ENCODE results near the gene VAV3. TPM values are rescaled to one million over a fixed set of nuclear protein-coding genes. Genes with fewer than 3 reads are reported as not detected.

Gene VAV3
- total RNA-seq, 1 donor from 2014 or later: 2.9 TPM

GRCh38 chr1:107545056-107545577 is 419.9 kb downstream of the VAV3 start:
- Mint-ChIP-seq H3K9me3 (peaks cover 5% of the 10 kb centered on the region), H3K36me3 (ENCODE audit: low read depth) (no peaks in the 10 kb centered on the region)

GRCh38 chr1:107544285-107544684 is 420.7 kb downstream of the VAV3 start:
- no peak overlapping the region for H3K4me3 Mint-ChIP-seq
- H3K9me3 Mint-ChIP-seq: peaks cover 5% of the 10 kb centered on the region

More at GRCh38 chr1:107545056-107545577, 419.9 kb downstream of the VAV3 start:
- H3K27me3 Mint-ChIP-seq (ENCODE audit: low read depth): no peaks in the 10 kb centered on the region
- H3K4me1 Mint-ChIP-seq: no peaks in the 10 kb centered on the region
- no peak overlapping the region for H3K4me3 Mint-ChIP-seq
- no peak overlapping the region for H3K27ac Mint-ChIP-seq (ENCODE audit: unreplicated experiment)
- TF ChIP-seq CTCF (conservative IDR thresholded peaks at IDR 0.05): no peak
- no peak for DNase-seq (ENCODE audit: low read depth, low spot score)

GRCh38 chr1:107541412-107541811 is 423.6 kb downstream of the VAV3 start:
- Mint-ChIP-seq H3K27me3 (ENCODE audit: low read depth) (no peaks in the 10 kb centered on the region), H3K9me3 (peaks cover 5% of the 10 kb centered on the region), H3K36me3 (ENCODE audit: low read depth) (no peaks in the 10 kb centered on the region), H3K4me1 (no peaks in the 10 kb centered on the region), H3K27ac (ENCODE audit: unreplicated experiment) (no peak overlapping the region), H3K4me3 (no peak overlapping the region)
- no peak for DNase-seq (ENCODE audit: low read depth, low spot score)
- no peak for TF ChIP-seq CTCF (conservative IDR thresholded peaks at IDR 0.05)

More at GRCh38 chr1:107544285-107544684, 420.7 kb downstream of the VAV3 start:
- H3K36me3 Mint-ChIP-seq (ENCODE audit: low read depth): no peaks in the 10 kb centered on the region
- H3K4me1 Mint-ChIP-seq: no peaks in the 10 kb centered on the region
- no peak for DNase-seq (ENCODE audit: low read depth, low spot score)
- H3K27me3 Mint-ChIP-seq (ENCODE audit: low read depth): no peaks in the 10 kb centered on the region
- H3K27ac Mint-ChIP-seq (ENCODE audit: unreplicated experiment): no peak overlapping the region
- no peak for TF ChIP-seq CTCF (conservative IDR thresholded peaks at IDR 0.05)

GRCh38 chr1:107538502-107538901 is 426.5 kb downstream of the VAV3 start:
- H3K36me3 Mint-ChIP-seq (ENCODE audit: low read depth): no peaks in the 10 kb centered on the region
- H3K27ac Mint-ChIP-seq (ENCODE audit: unreplicated experiment): no peak overlapping the region
- no peak for TF ChIP-seq CTCF (conservative IDR thresholded peaks at IDR 0.05)
- no peak overlapping the region for H3K4me3 Mint-ChIP-seq
- DNase-seq (ENCODE audit: low read depth, low spot score): no peak
- peaks cover 5% of the 10 kb centered on the region for H3K9me3 Mint-ChIP-seq
- no peaks in the 10 kb centered on the region for H3K27me3 Mint-ChIP-seq (ENCODE audit: low read depth)
- no peaks in the 10 kb centered on the region for H3K4me1 Mint-ChIP-seq

GRCh38 chr1:107536266-107536665 is 428.7 kb downstream of the VAV3 start:
- Mint-ChIP-seq H3K27me3 (ENCODE audit: low read depth) (no peaks in the 10 kb centered on the region), H3K4me3 (no peak overlapping the region), H3K4me1 (no peaks in the 10 kb centered on the region)

More at GRCh38 chr1:107536266-107536665, 428.7 kb downstream of the VAV3 start:
- Mint-ChIP-seq H3K9me3 (peaks cover 5% of the 10 kb centered on the region), H3K36me3 (ENCODE audit: low read depth) (no peaks in the 10 kb centered on the region), H3K27ac (ENCODE audit: unreplicated experiment) (peak overlapping the region; percentile 44)
- no peak for TF ChIP-seq CTCF (conservative IDR thresholded peaks at IDR 0.05)
- no peak for DNase-seq (ENCODE audit: low read depth, low spot score)
